ENCODE results near the gene FOXO6.

Gene FOXO6

GRCh38 chr1:41397753-41398330, 36.6 kb downstream of the FOXO6 start:
- Histone ChIP-seq H3K9me3 (ENCODE audit: insufficient read depth, low read length) (no peaks in the 10 kb centered on the region), H3K4me3 (ENCODE audit: low read length) (no peak overlapping the region), H3K9ac (ENCODE audit: low read length) (no peak overlapping the region), H3K4me1 (ENCODE audit: low read length) (no peaks in the 10 kb centered on the region), H4K20me1 (ENCODE audit: insufficient read depth, low read length) (no peaks in the 10 kb centered on the region), H3K27me3 (ENCODE audit: low read depth, low read length) (no peaks in the 10 kb centered on the region), H3K27ac (ENCODE audit: low read length) (no peak overlapping the region), H2AFZ (ENCODE audit: low read depth, low read length) (no peak overlapping the region), H3K4me2 (ENCODE audit: low read length) (no peak overlapping the region), H3K79me2 (ENCODE audit: low read length) (no peaks in the 10 kb centered on the region), H3K36me3 (replicated peaks; ENCODE audit: low read depth, low read length) (no peaks in the 10 kb centered on the region)
- TF ChIP-seq, protein P1, sequence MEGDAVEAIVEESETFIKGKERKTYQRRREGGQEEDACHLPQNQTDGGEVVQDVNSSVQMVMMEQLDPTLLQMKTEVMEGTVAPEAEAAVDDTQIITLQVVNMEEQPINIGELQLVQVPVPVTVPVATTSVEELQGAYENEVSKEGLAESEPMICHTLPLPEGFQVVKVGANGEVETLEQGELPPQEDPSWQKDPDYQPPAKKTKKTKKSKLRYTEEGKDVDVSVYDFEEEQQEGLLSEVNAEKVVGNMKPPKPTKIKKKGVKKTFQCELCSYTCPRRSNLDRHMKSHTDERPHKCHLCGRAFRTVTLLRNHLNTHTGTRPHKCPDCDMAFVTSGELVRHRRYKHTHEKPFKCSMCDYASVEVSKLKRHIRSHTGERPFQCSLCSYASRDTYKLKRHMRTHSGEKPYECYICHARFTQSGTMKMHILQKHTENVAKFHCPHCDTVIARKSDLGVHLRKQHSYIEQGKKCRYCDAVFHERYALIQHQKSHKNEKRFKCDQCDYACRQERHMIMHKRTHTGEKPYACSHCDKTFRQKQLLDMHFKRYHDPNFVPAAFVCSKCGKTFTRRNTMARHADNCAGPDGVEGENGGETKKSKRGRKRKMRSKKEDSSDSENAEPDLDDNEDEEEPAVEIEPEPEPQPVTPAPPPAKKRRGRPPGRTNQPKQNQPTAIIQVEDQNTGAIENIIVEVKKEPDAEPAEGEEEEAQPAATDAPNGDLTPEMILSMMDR (IDR thresholded peaks at IDR 0.05; ENCODE audit: low read depth, low read length), result no peak
- TF ChIP-seq EZH2phosphoT487 (IDR thresholded peaks at IDR 0.05; ENCODE audit: low read depth), result no peak

DNA sequence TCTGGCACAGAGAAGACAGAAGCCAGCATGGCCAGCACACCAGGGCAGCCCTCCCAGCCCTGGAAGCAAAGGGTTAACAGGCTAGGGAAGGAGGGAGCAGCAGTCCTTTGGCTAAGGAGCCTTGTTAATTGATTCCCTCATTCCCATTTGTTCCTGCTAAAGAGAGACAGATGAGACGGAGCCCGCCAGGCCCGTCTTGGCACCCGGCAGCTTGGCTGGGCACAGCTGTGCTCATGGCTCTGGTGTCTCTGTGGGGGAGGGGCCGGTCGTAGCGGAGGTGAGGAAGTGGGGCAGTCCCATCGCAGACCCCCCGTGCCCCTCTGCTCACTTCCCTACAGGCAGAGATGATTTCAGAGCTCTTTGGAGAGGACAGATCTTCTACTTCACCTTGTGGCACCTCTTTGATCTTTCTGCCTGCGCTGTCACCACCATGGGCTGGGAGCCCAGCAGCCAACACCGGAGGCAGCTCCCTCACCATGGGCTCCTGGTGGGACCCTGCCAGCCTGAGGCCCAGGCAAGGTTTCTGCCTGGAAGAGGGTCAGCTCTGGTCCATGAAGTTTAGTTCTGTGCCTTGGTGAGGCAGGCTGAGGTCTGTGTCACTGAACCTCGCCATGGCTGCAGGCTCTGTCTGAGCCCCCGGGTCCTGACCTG, 38.0 kb downstream of the FOXO6 start:
- TF ChIP-seq, protein P1 (IDR thresholded peaks at IDR 0.05; ENCODE audit: low read depth, low read length), result no peak
- TF ChIP-seq EZH2phosphoT487 (IDR thresholded peaks at IDR 0.05; ENCODE audit: low read depth), result no peak
- Histone ChIP-seq H3K36me3 (replicated peaks; ENCODE audit: low read depth, low read length) (no peaks in the 10 kb centered on the region), H3K4me3 (ENCODE audit: low read length) (no peak overlapping the region), H3K9ac (ENCODE audit: low read length) (no peak overlapping the region), H3K27me3 (ENCODE audit: low read depth, low read length) (no peaks in the 10 kb centered on the region), H3K9me3 (ENCODE audit: insufficient read depth, low read length) (no peaks in the 10 kb centered on the region), H3K4me1 (ENCODE audit: low read length) (no peaks in the 10 kb centered on the region), H4K20me1 (ENCODE audit: insufficient read depth, low read length) (no peaks in the 10 kb centered on the region), H3K79me2 (ENCODE audit: low read length) (no peaks in the 10 kb centered on the region), H3K27ac (ENCODE audit: low read length) (no peak overlapping the region), H3K4me2 (ENCODE audit: low read length) (no peak overlapping the region), H2AFZ (ENCODE audit: low read depth, low read length) (no peak overlapping the region)

DNA sequence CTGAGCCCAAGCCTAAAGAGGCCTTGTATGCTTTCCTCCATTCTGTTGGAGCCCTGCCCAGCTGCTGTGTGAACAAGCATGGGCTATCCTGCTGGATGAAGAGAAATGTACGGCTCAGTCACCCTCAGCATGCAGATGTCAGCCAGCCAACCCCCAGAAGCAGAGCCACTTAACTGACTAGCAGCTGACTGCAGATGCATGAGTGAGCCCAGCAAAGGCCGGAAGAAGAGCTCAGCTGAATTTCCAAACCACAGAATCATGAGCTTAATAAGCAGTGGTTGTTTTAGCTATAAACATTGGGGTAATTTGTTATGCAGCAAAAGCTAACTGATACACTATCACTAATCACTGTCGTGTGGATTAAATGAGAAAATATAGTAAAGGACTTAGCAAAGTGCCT, 39.0 kb downstream of the FOXO6 start:
- H3K27me3 ChIP-seq (ENCODE audit: low read depth, low read length), result no peaks in the 10 kb centered on the region
- no peaks in the 10 kb centered on the region for H3K36me3 ChIP-seq (replicated peaks; ENCODE audit: low read depth, low read length)
- TF ChIP-seq, protein P1 (IDR thresholded peaks at IDR 0.05; ENCODE audit: low read depth, low read length), result no peak
- TF ChIP-seq EZH2phosphoT487 (IDR thresholded peaks at IDR 0.05; ENCODE audit: low read depth), result no peak
- no peaks in the 10 kb centered on the region for H3K4me1 ChIP-seq (ENCODE audit: low read length)
- H3K4me2 ChIP-seq (ENCODE audit: low read length), result no peak overlapping the region
- H3K4me3 ChIP-seq (ENCODE audit: low read length), result no peak overlapping the region
- H4K20me1 ChIP-seq (ENCODE audit: insufficient read depth, low read length), result no peaks in the 10 kb centered on the region
- H3K9me3 ChIP-seq (ENCODE audit: insufficient read depth, low read length), result no peaks in the 10 kb centered on the region
- H3K27ac ChIP-seq (ENCODE audit: low read length), result no peak overlapping the region
- H2AFZ ChIP-seq (ENCODE audit: low read depth, low read length), result no peak overlapping the region
- H3K79me2 ChIP-seq (ENCODE audit: low read length), result no peaks in the 10 kb centered on the region
- no peak overlapping the region for H3K9ac ChIP-seq (ENCODE audit: low read length)

DNA sequence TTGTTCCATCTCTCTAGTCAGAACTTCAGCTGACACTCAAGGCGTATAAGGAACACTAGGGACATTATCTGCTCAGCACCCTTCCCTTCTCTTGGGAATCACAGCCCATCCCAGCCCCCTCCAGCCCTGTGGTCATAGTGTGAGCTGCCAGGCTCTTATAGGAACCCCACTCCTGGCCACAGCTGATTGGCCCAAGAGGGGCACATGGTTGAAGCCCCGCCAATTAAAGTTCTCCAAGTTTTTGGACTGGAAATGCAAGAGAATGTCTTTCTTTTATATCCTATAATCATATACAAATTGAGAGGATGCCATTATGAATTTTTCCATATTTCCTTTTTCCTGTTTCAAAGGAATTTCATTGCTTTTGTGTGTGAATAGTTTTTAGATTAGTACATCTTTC, 40.7 kb downstream of the FOXO6 start:
- no peak overlapping the region for H2AFZ ChIP-seq (ENCODE audit: low read depth, low read length)
- no peaks in the 10 kb centered on the region for H3K27me3 ChIP-seq (ENCODE audit: low read depth, low read length)
- no peak overlapping the region for H3K9ac ChIP-seq (ENCODE audit: low read length)
- no peaks in the 10 kb centered on the region for H3K79me2 ChIP-seq (ENCODE audit: low read length)
- no peak overlapping the region for H3K4me3 ChIP-seq (ENCODE audit: low read length)
- TF ChIP-seq, protein P1 (IDR thresholded peaks at IDR 0.05; ENCODE audit: low read depth, low read length), result no peak
- no peak for TF ChIP-seq EZH2phosphoT487 (IDR thresholded peaks at IDR 0.05; ENCODE audit: low read depth)
- H3K4me2 ChIP-seq (ENCODE audit: low read length), result no peak overlapping the region
- H3K9me3 ChIP-seq (ENCODE audit: insufficient read depth, low read length), result no peaks in the 10 kb centered on the region
- no peaks in the 10 kb centered on the region for H4K20me1 ChIP-seq (ENCODE audit: insufficient read depth, low read length)
- no peaks in the 10 kb centered on the region for H3K36me3 ChIP-seq (replicated peaks; ENCODE audit: low read depth, low read length)
- H3K4me1 ChIP-seq (ENCODE audit: low read length), result no peaks in the 10 kb centered on the region
- H3K27ac ChIP-seq (ENCODE audit: low read length), result no peak overlapping the region
